HL-60 (cell line): Measurements from ENCODE around the gene IGHMBP2.

Experiments
- TF ChIP-seq, protein P1 (sequence below): IDR thresholded peaks from one replicate; pipeline ENCODE4 v1.5.1; 2011; ENCODE audit warnings: low read length, control low read depth, inconsistent platforms; ENCODE audit not compliant: insufficient read depth
- TF ChIP-seq, protein P2 (sequence below): IDR thresholded peaks from 2 replicates; pipeline ENCODE4 v1.6.1; 2012; ENCODE audit warnings: low read depth; ENCODE audit not compliant: insufficient replicate concordance

DNA sequence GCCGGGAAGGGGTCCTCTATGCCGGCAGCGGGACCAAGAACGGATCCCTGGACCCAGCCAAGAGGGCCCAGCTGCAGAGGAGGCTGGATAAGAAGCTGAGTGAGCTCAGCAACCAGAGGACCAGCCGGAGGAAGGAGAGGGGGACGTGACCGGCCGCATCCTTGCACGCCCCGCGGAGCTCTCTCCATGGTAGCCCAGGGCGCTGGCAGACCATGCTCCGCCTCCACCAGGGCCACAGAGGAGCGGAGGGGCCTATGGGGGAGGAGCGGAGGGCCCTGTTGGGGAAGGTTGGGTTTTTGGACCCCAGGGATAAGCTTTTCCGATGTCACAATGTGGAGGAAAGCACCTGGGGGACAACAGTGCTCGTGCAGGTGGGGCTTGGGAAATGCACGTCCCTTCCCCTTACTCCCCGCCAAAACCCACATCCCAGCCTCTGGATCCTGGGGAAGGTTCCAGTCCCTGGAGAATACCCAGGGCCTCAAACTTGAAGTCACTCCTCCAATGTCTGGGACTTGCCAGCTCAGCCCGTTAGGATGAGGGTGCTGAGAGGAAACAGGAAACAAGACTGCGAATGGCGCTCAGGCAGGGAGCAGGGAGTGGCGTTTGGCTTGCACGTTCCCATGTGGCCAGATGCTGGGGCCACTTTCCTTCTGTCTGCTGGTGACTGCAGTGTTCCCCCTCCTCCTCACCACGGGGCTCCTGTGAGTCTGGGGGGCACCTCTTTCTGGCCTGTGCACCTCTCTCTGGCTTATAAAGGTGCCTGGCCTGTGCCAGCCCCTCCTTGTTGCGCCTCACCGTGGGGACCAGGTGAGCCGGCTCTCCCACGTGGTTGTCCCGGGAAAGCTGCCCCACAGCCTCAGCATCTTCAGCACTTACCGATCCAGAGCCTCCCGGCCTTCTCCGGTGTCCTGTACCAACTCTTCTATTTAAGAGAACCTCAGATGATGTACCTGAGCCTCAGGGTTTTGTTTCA is 36.2 kb downstream of the IGHMBP2 start:
- TF ChIP-seq, protein P1, sequence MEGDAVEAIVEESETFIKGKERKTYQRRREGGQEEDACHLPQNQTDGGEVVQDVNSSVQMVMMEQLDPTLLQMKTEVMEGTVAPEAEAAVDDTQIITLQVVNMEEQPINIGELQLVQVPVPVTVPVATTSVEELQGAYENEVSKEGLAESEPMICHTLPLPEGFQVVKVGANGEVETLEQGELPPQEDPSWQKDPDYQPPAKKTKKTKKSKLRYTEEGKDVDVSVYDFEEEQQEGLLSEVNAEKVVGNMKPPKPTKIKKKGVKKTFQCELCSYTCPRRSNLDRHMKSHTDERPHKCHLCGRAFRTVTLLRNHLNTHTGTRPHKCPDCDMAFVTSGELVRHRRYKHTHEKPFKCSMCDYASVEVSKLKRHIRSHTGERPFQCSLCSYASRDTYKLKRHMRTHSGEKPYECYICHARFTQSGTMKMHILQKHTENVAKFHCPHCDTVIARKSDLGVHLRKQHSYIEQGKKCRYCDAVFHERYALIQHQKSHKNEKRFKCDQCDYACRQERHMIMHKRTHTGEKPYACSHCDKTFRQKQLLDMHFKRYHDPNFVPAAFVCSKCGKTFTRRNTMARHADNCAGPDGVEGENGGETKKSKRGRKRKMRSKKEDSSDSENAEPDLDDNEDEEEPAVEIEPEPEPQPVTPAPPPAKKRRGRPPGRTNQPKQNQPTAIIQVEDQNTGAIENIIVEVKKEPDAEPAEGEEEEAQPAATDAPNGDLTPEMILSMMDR: no peak
- TF ChIP-seq, protein P2, sequence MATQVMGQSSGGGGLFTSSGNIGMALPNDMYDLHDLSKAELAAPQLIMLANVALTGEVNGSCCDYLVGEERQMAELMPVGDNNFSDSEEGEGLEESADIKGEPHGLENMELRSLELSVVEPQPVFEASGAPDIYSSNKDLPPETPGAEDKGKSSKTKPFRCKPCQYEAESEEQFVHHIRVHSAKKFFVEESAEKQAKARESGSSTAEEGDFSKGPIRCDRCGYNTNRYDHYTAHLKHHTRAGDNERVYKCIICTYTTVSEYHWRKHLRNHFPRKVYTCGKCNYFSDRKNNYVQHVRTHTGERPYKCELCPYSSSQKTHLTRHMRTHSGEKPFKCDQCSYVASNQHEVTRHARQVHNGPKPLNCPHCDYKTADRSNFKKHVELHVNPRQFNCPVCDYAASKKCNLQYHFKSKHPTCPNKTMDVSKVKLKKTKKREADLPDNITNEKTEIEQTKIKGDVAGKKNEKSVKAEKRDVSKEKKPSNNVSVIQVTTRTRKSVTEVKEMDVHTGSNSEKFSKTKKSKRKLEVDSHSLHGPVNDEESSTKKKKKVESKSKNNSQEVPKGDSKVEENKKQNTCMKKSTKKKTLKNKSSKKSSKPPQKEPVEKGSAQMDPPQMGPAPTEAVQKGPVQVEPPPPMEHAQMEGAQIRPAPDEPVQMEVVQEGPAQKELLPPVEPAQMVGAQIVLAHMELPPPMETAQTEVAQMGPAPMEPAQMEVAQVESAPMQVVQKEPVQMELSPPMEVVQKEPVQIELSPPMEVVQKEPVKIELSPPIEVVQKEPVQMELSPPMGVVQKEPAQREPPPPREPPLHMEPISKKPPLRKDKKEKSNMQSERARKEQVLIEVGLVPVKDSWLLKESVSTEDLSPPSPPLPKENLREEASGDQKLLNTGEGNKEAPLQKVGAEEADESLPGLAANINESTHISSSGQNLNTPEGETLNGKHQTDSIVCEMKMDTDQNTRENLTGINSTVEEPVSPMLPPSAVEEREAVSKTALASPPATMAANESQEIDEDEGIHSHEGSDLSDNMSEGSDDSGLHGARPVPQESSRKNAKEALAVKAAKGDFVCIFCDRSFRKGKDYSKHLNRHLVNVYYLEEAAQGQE: peak; percentile 38
